Measurements from ENCODE around the gene SRBD1.

Gene SRBD1

GRCh38 chr2:45541450-45541849 lies 69.6 kb downstream of the SRBD1 start:
- no peak for DNase-seq

GRCh38 chr2:45540942-45541341 lies 70.1 kb downstream of the SRBD1 start:
- DNase-seq: no peak

DNA sequence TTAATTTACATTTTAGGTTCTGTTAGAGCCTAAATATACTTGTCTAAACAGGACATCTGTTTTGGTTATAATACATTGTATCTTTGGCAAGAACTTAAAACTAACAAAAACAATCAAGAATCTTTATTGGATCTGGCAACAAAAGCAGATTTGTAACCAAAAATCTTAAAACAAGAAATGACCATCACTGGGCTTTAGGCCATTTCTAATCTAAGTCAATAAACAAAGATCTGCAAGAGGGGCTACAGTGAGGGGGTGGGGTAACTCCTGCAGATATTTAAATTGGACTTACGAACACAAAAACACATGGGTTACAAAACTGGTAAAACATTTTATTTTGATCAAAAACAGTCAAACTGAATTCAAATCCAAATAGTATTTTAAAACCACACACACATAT lies 77.3 kb downstream of the SRBD1 start:
- no peak for DNase-seq

DNA sequence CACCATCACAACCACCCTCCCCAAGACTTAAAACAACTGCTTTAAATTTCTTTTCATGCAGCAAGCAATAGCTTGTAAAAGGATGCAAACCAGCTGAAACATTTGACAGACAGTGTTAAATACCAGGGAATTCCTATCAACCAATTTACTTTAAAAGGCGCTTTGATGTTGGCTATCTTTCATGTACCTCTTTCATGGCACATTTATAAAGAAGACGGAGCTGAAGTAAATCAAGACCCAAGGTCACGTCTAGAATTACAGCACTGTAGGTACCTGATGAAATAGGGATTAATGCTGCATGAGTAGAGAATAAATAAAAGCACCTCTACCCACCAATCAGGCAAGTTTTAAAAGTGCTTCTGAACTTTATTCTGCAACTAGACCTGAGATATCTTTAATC lies 78.9 kb downstream of the SRBD1 start:
- no peak for DNase-seq

DNA sequence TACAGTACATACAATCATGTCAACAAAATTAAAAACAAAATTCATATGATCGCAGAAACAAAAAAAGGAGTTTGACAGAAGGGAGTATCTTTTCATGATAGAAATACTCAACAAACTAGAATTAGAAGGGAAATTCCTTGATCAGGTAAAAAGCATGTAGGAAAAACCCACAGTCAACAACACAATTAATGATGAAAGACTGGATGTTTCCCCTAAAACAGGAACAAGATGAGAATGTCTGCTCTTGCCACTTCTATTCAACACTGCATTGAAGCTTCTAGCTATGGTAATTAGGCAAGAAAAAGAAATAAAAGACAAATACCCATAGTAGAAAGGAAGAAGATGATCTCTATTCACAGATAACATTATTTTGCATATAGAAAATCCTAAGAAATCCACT lies 87.1 kb downstream of the SRBD1 start:
- DNase-seq: no peak

GRCh38 chr2:45518546-45518945 lies 92.5 kb downstream of the SRBD1 start:
- no peak for DNase-seq

- no peak for DNase-seq
Measured at GRCh38 chr2:45510701-45511420, 100.2 kb downstream of the SRBD1 start.

DNA sequence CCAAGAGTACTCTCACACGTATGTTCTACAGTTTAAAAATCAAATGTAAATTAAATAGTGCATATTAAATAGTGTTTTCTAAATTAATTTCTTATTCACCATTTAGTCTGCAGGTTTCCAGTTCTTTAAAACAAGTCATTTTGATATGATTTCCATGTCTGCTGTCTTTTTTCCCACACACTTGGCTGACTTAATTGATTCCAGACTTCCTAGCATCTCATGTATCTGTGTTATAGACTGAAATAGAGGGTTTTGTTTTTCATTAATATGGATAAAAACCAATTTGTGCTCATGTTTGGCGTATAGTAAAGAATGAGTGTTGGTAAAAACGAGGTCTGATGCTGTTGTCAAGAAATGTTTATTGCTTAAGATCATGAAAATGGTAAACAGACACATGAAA lies 104.3 kb downstream of the SRBD1 start:
- no peak for DNase-seq

DNA sequence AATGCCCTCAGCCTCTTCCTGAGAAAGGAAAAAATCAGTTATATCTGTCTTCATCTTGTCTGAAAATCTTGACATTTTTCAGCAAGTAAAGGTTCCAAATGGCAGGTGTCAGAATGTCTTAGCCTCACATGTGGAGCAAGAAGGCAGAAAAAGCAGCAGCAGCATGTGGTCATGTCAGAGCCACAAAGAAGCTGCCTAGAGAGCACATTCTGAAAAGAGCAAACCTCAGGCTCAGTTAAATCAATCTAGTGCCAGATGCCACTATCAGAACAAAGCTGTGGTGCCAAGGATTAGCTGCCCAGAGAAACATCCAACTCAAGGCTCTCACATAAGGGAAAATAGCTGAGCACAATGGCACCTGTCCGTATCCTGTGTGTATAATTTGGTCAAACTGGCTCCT lies 105.9 kb downstream of the SRBD1 start:
- DNase-seq: no peak

GRCh38 chr2:45498661-45499550 lies 112.2 kb downstream of the SRBD1 start:
- no peak for DNase-seq

DNA sequence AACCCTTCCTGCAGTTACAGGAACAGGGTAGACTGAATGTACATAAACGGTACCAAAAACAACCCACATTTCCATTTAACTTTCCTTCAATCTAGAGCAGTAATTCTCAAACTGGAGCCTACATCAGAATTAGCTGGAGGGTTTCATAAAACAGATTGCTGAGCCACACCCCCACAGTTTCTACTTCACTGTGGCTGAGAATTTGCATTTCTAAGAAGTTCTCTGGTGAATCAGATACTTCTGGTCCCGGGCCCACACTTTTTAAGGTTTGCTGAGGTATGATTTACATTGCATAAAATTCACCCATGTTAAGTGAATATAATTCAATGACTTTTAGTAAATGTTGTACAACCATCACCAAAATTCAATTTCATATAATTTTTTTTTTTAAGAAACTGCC lies 113.7 kb downstream of the SRBD1 start:
- DNase-seq: no peak

GRCh38 chr2:45496869-45497268 lies 114.2 kb downstream of the SRBD1 start:
- DNase-seq: no peak

- DNase-seq: no peak
Measured at GRCh38 chr2:45494978-45495293, 116.1 kb downstream of the SRBD1 start.

DNA sequence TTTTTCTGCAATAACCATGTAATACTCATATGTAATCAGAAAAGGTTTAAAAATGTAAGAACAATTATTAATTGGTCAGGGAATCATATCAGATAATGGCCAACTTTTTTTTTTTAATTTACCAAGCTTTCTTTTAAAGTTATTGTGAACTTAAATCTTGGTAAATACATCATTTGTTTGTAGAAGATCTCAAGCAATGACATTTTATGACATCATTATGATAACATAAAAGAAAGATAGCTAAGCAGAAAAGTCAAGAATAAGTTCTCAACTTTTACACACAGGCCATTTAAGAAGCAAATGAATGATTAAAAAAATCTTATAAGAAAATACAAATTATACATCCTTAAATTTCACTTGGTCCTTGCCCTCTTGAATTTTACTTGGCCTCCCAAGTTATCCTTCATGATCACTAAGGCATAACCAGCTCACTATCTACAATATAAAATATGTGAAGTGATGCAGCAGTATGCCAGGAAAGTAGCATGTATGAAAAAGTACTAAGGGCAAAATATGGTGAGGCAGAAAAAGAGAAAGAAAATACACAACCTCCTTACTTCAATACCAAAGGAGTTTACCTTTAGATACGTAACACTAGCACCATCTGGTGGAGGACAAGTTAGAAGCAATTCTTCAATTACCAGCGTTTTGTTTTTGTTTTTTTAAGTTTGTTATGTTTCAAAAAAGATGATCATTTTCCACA lies 116.6 kb downstream of the SRBD1 start:
- DNase-seq: peak; percentile 47

DNA sequence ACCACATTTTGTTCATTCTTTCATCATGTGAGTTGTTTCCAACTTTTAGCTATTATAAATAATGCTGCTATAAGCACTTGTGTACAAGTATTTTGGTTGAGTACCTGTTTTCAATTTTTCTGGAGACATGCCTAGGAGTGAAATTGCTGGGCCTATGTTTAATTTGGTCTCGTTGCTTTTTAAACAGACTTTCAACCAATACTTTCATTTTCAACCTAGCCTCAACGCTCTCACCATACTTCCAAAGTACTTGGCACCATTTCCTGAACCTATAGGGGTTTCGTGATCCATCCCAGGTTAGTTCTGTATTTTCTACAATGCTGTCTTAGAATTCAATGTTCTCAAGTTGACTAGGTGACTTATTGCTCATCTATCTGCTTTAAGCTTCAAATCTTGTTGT lies 126.1 kb downstream of the SRBD1 start:
- DNase-seq: no peak

DNA sequence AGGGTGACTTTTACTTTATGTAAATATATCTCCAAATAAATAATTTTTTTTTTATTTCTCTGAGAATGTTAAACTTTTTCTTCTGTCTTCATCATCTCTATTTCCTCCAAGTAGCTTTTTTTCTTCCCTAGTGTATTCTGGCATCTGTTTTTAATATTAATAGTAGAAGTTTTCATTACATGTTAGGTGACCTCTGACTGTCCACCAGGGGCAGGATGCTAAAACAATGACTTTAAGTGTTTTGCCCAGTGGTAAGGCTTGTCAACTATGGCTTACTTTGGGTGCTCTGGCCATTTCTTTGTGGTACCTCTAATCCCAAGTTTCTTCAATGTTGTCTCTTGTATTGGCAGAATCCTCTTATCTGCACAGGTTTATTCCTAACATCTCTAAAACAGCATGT lies 127.1 kb downstream of the SRBD1 start:
- no peak for DNase-seq

DNA sequence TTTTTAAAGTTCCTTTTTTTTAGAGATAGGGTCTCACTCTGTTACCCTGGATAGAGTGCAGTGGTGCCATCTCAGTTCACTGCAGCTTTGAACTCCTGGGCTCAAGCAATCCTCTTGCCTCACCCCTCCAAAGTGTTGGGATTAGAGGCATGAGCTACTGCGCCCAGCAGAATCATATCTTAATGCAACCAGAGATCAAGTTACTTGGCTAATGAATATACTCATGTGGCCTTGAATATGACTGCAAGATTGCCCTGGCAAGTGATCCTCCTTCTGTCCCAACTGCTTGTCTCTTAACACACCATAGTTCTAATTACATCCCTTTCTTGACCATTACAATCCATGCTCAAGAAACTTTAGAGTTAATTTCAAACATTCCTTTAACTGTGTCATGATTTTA lies 133.5 kb downstream of the SRBD1 start:
- DNase-seq: no peak

DNA sequence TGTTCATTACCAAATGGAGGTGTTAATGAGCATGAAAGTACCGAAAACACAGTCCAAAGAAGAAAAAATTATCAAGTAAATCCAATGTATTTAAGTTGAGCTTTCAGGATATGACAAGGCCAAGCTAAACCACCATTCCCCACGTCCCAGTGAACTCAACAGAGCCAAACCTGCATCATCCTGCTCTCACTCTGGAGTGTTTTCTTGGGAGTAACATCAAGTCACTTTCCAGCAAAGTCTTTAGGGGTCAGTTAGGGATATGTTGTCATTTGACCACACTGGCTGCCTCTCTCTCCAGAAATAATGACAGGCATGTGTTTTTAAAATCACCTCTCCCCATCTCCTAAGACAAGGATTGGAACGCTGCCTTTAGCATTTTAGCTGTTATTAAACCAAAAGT lies 140.5 kb downstream of the SRBD1 start:
- DNase-seq: no peak

- DNase-seq: no peak
Measured at GRCh38 chr2:45469314-45470099, 141.6 kb downstream of the SRBD1 start.

GRCh38 chr2:45468279-45468678 lies 142.8 kb downstream of the SRBD1 start:
- DNase-seq: no peak

DNA sequence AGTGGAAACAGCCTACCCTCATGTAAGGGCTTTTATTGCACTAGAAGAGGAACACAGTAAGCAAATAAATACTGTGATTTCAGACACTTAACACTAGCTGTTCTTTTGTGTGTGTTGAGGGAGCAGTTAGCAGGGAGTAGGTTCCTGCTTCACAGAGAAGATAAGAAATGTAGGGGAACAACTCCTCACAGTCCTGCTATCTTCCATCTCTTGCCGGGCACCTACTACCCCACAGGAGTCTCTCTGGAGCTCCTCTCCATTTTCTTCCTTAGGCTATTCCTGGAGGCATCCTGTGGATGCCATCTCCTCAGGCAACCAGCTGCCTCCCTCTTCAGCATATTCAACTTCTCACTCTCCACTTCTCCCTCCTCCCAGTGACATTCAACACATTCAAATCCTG lies 145.0 kb downstream of the SRBD1 start:
- no peak for DNase-seq

DNA sequence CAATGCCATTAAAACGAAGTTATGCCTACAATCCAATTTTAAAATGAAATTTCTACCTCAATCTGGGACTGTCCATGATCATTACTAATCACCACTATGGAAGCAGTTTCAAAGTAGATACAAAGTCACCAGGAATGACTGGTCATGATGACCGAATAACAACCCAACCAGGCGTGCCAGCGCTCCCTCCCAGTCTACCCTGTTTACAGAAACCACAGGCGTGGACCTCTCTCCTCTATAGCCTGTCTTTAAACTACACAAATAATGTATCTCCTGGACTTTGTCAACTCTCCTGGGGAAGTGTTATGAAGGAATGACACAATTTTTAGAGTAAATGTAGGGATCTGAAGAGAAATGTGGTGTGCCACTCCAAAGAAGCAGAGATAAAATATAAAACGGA lies 150.2 kb downstream of the SRBD1 start:
- no peak for DNase-seq

DNA sequence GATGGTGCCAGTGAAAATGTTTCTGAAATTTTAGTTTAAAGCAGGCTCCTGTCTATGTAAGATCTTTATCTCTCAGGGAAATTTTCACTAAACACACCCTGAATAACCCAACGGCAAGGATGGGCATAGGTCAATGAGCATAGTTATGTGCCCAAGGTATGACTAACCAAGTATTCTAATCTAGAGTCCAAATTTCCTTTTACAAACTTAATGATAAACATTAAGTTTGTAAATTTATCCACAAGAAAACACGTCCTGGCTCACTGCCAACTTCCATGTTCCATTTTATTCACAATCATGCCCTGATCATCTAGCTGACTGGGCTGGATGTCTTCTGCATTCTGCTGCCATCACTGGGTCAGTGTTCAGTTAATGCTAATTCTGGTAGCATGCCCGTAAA lies 151.2 kb downstream of the SRBD1 start:
- DNase-seq: no peak
